Measurements from ENCODE around the gene AGXT.

Gene AGXT

DNA sequence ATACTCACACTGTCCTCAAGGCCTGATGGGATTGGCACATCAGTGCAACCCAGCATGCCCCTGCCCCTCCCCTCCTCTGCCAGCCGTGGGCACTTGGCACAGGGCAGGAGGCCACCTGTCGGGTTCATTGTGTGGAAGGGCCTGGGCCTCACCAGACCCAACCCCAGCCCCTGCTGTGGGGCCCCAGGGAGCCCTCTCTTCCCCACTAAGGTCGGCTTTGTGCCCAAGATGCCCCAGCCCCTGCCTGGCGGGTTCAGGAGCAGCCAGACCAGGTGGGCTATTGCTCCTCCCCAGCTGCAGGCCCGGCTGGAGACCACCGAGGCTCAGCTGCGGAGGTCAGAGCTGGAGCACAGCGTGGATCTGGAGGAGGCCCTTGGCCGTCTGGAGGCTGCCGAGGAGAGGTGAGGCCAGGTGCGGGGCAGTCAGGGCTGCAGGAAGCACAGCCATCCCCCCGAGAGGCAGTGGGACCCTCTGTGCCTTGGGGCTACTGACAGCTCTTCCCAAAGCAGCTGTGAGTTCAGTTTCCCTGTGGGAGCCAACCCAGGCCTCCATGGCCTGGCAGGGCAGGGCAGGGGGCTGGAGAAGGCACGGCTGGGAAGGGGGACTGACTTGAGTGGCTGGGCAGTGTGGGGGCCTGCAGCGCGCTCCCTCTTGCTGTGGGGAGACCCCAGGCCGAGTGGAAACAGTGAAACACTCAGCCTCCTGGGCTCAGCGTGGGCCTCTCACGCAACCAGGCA lies 53.8 kb downstream of the AGXT start:
- TF ChIP-seq FOXP2 (optimal IDR thresholded peaks at IDR 0.05; ENCODE audit: borderline replicate concordance, extremely low read depth, extremely low read length, insufficient read depth) (no peak), POLR2AphosphoS5 (IDR thresholded peaks at IDR 0.05; ENCODE audit: low read depth, low read length) (no peak), TAF1 (IDR thresholded peaks at IDR 0.05; ENCODE audit: borderline replicate concordance, insufficient read depth, low read length) (no peak)

DNA sequence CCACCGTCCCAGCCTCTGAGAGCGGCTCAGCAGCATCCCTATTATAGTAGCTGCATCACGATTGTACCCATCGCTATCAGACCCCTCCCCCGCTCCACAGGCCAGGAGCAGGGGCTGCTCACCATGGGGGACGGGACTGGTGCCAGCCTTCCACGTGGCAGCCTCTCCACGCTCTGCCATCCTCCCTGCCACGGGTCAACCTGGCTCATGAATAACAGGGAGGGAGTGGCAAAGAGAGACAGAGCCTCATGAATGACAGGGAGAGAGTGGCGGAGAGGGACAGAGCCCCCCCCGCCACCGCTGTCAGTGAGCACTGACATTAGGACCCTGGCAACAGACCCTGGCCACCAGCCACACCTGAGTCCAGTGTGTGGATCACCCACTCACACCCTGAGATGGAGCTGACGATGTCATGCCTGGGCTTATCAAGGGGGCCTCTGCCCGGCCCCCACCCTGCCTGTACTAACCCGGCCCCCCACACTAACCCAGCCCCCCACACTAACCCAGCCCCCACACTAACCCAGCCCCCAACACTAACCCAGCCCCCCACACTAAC lies 54.4 kb downstream of the AGXT start:
- TF ChIP-seq POLR2AphosphoS5 (IDR thresholded peaks at IDR 0.05; ENCODE audit: low read depth, low read length) = no peak
- TF ChIP-seq, protein P1, sequence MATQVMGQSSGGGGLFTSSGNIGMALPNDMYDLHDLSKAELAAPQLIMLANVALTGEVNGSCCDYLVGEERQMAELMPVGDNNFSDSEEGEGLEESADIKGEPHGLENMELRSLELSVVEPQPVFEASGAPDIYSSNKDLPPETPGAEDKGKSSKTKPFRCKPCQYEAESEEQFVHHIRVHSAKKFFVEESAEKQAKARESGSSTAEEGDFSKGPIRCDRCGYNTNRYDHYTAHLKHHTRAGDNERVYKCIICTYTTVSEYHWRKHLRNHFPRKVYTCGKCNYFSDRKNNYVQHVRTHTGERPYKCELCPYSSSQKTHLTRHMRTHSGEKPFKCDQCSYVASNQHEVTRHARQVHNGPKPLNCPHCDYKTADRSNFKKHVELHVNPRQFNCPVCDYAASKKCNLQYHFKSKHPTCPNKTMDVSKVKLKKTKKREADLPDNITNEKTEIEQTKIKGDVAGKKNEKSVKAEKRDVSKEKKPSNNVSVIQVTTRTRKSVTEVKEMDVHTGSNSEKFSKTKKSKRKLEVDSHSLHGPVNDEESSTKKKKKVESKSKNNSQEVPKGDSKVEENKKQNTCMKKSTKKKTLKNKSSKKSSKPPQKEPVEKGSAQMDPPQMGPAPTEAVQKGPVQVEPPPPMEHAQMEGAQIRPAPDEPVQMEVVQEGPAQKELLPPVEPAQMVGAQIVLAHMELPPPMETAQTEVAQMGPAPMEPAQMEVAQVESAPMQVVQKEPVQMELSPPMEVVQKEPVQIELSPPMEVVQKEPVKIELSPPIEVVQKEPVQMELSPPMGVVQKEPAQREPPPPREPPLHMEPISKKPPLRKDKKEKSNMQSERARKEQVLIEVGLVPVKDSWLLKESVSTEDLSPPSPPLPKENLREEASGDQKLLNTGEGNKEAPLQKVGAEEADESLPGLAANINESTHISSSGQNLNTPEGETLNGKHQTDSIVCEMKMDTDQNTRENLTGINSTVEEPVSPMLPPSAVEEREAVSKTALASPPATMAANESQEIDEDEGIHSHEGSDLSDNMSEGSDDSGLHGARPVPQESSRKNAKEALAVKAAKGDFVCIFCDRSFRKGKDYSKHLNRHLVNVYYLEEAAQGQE (IDR thresholded peaks at IDR 0.05; ENCODE audit: insufficient read depth in 1 of 2, low read depth in 2 of 2, low read length in 2 of 2) = no peak
- no peak for TF ChIP-seq TAF1 (IDR thresholded peaks at IDR 0.05; ENCODE audit: borderline replicate concordance, insufficient read depth, low read length)
- TF ChIP-seq SIN3A (IDR thresholded peaks at IDR 0.05; ENCODE audit: borderline replicate concordance, insufficient read depth, low read length) = no peak
- no peak for TF ChIP-seq FOXP2 (optimal IDR thresholded peaks at IDR 0.05; ENCODE audit: borderline replicate concordance, extremely low read depth, extremely low read length, insufficient read depth)

DNA sequence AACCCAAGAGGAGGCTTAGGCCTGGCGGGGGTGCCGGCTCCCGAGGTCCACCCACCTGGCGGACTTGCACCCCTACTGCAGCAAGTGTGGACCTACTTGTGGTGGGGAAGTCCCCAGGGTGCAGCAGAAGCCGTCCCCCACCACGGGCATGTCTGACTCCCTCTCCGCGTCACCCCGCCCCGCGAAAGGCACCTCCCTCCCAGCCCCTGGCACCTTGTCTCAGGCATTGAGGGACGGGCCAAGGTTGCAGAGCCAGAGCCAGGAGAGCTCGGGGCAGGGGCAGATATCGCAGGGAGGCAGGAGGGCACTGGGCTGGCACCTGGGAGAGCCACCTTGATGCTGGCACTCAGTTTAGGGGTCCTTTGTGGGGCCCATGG lies 56.6 kb downstream of the AGXT start:
- no peak for TF ChIP-seq POLR2AphosphoS5 (IDR thresholded peaks at IDR 0.05; ENCODE audit: low read depth, low read length)
- TF ChIP-seq SIN3A (IDR thresholded peaks at IDR 0.05; ENCODE audit: borderline replicate concordance, insufficient read depth, low read length) = no peak
- TF ChIP-seq, protein P1 (IDR thresholded peaks at IDR 0.05; ENCODE audit: insufficient read depth in 1 of 2, low read depth in 2 of 2, low read length in 2 of 2) = no peak
- no peak for TF ChIP-seq FOXP2 (optimal IDR thresholded peaks at IDR 0.05; ENCODE audit: borderline replicate concordance, extremely low read depth, extremely low read length, insufficient read depth)
- TF ChIP-seq TAF1 (IDR thresholded peaks at IDR 0.05; ENCODE audit: borderline replicate concordance, insufficient read depth, low read length) = no peak

DNA sequence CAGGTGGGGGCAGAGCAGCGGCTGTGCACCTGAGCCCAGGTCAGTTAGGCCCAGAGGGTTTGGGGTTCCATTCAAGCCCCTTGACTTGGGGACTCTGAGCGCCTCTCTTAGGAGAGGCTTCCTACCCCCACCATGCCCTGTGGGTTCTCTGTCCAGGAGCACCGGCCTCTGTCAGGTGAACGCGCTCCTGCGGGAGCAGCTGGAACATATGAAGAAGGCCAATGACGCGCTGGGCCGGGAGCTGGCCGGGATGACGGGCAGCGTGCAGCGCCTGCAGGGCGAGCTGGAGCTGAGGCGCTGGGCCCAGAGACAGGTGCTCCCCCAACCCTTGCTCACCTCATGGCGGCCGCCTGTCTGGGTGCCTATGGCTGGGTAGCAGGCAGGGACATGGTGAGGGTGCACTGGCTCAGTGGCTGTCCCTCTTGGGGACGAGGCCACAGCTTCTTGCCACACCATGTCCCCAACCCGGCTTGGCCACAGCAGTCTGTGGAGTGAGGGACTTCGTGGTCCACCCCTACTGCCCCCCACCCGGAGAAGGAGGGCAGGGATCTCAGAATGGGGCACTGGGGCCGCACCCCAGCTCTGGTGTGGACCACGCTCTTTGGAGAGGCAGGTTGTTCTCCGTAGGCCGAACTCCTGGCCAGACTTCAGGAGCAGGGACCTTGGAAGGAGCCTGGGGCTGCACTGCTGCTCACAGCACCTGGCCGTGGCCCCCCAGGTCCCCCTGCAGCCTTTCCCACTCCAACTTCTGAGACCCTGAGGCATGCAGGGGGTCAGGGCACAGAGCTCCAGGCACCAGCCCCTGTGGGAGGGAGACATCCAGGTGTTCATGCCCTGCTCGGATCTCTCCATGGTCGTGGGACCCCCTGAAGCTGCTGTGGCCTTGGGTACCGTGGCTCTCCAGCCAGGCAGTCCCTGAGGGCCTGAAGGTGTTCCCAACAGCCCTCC lies 57.2 kb downstream of the AGXT start:
- TF ChIP-seq POLR2AphosphoS5 (IDR thresholded peaks at IDR 0.05; ENCODE audit: low read depth, low read length) = no peak
- TF ChIP-seq, protein P1 (IDR thresholded peaks at IDR 0.05; ENCODE audit: insufficient read depth in 1 of 2, low read depth in 2 of 2, low read length in 2 of 2) = no peak
- TF ChIP-seq SIN3A (IDR thresholded peaks at IDR 0.05; ENCODE audit: borderline replicate concordance, insufficient read depth, low read length) = no peak
- TF ChIP-seq FOXP2 (optimal IDR thresholded peaks at IDR 0.05; ENCODE audit: borderline replicate concordance, extremely low read depth, extremely low read length, insufficient read depth) = no peak
- TF ChIP-seq TAF1 (IDR thresholded peaks at IDR 0.05; ENCODE audit: borderline replicate concordance, insufficient read depth, low read length) = no peak
